ENCODE measurements around the gene POLH.

GRCh38 chr6:43634702-43635303 lies 58.8 kb downstream of the POLH start:
- no peak for TF ChIP-seq CTCF (IDR thresholded peaks at IDR 0.05)
- TF ChIP-seq POLR2A (IDR thresholded peaks at IDR 0.05): no peak

Data from uterus (tissue), 2 donors.